Glutamatergic neuron (in vitro differentiated cells): ENCODE measurements around the gene HOXC13. TPM values are rescaled to one million over a fixed set of nuclear protein-coding genes. Genes with fewer than 3 reads are reported as not detected.

Source experiments
- DNase-seq: peaks from one replicate; pipeline ENCODE4 v3.0.0; 2022
- H3K27ac Mint-ChIP-seq: one replicate; pipeline ENCODE4 v1.8.0; 2020; ENCODE audit warnings: mild to moderate bottlenecking, mixed read lengths, inconsistent platforms; ENCODE audit not compliant: unreplicated experiment
- H3K27me3 Mint-ChIP-seq: one replicate; pipeline ENCODE4 v1.8.0; 2020; ENCODE audit warnings: mild to moderate bottlenecking, moderate library complexity, mixed read lengths, inconsistent platforms; ENCODE audit not compliant: unreplicated experiment
- H3K36me3 Mint-ChIP-seq: one replicate; pipeline ENCODE4 v1.8.0; 2020; ENCODE audit warnings: mild to moderate bottlenecking, mixed read lengths, inconsistent platforms; ENCODE audit not compliant: unreplicated experiment
- H3K4me1 Mint-ChIP-seq: one replicate; pipeline ENCODE4 v1.8.0; 2020; ENCODE audit warnings: mild to moderate bottlenecking, low read depth, mixed read lengths, inconsistent platforms; ENCODE audit not compliant: unreplicated experiment
- H3K4me3 Mint-ChIP-seq: one replicate; pipeline ENCODE4 v1.8.0; 2020; ENCODE audit warnings: mild to moderate bottlenecking, mixed read lengths, inconsistent platforms; ENCODE audit not compliant: unreplicated experiment
- H3K9me3 Mint-ChIP-seq: one replicate; pipeline ENCODE4 v1.8.0; 2020; ENCODE audit warnings: mild to moderate bottlenecking, moderate library complexity, mixed read lengths, inconsistent platforms; ENCODE audit not compliant: unreplicated experiment
- total RNA-seq: library from RNA; stranded (reverse); fragmentation: NEBNext Ultra II Directional; extraction: Animal tissue kit (Norgen Biotek cat#: 25700); gene quantifications from one replicate; pipeline ENCODE4 v1.2.1, GENCODE V29; 2021; ENCODE audit not compliant: unreplicated experiment
- TF ChIP-seq, protein P1 (sequence below): fragments of 200-600 bp; sonication (generic); IDR thresholded peaks from one replicate; pipeline ENCODE4 v1.5.0; 2021; ENCODE audit not compliant: partially characterized antibody, unreplicated experiment

The HOXC13 gene
- total RNA-seq, 1 donor from 2014 or later, result not detected

DNA sequence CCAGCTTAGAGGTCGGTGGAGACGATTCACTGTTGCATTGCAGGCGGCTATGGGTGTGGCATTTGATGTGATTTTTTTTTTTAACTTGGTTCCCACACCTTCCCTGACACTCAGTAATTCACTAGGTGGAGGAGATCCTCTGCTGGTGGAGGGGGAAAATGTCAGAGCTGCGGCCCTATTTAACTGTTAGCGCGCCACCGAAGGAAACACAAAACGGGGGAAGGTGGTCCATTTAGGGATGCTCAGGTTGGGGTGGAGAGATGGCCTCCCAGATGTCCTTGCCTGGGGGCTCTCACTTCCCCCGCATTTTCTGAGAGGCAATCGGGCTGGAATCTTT is 11.8 kb downstream of the HOXC13 start:
- Mint-ChIP-seq H3K4me3 (no peak overlapping the region), H3K36me3 (no peaks in the 10 kb centered on the region), H3K27me3 (peaks cover 42% of the 10 kb centered on the region), H3K4me1 (no peaks in the 10 kb centered on the region), H3K27ac (no peak overlapping the region), H3K9me3 (peaks cover 3% of the 10 kb centered on the region)
- TF ChIP-seq, protein P1, sequence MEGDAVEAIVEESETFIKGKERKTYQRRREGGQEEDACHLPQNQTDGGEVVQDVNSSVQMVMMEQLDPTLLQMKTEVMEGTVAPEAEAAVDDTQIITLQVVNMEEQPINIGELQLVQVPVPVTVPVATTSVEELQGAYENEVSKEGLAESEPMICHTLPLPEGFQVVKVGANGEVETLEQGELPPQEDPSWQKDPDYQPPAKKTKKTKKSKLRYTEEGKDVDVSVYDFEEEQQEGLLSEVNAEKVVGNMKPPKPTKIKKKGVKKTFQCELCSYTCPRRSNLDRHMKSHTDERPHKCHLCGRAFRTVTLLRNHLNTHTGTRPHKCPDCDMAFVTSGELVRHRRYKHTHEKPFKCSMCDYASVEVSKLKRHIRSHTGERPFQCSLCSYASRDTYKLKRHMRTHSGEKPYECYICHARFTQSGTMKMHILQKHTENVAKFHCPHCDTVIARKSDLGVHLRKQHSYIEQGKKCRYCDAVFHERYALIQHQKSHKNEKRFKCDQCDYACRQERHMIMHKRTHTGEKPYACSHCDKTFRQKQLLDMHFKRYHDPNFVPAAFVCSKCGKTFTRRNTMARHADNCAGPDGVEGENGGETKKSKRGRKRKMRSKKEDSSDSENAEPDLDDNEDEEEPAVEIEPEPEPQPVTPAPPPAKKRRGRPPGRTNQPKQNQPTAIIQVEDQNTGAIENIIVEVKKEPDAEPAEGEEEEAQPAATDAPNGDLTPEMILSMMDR, result no peak
- DNase-seq, result no peak

GRCh38 chr12:53950789-53951576 is 12.4 kb downstream of the HOXC13 start:
- H3K9me3 Mint-ChIP-seq, result peaks cover 3% of the 10 kb centered on the region
- no peak for DNase-seq
- H3K27me3 Mint-ChIP-seq, result peaks cover 44% of the 10 kb centered on the region
- TF ChIP-seq, protein P1, result no peak
- no peak overlapping the region for H3K27ac Mint-ChIP-seq
- H3K4me1 Mint-ChIP-seq, result no peaks in the 10 kb centered on the region
- H3K36me3 Mint-ChIP-seq, result no peaks in the 10 kb centered on the region
- no peak overlapping the region for H3K4me3 Mint-ChIP-seq

GRCh38 chr12:53951577-53952334 is 13.1 kb downstream of the HOXC13 start:
- Mint-ChIP-seq H3K4me3 (no peak overlapping the region), H3K27me3 (peaks cover 40% of the 10 kb centered on the region), H3K9me3 (peaks cover 3% of the 10 kb centered on the region), H3K4me1 (no peaks in the 10 kb centered on the region), H3K36me3 (no peaks in the 10 kb centered on the region), H3K27ac (no peak overlapping the region)
- no peak for DNase-seq
- TF ChIP-seq, protein P1, result no peak

DNA sequence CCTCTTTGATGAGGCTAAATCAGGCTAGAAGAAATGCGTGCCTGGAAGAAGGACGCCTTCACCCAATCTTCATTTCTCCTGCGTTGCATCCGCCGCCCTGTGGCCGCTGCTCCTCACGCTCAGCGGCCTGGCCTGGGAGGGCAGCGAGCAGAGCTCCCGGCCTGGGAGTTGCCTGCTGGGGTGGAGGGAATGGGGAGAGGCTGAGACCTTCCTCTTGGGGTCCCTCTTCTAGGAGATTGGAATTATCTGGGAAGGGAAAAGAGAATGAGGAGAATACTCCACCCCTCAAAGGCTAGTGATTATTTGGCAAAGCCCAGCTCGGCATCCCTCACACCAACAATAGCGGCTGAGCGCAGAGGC is 13.7 kb downstream of the HOXC13 start:
- peaks cover 3% of the 10 kb centered on the region for H3K9me3 Mint-ChIP-seq
- TF ChIP-seq, protein P1, result no peak
- peaks cover 42% of the 10 kb centered on the region for H3K27me3 Mint-ChIP-seq
- no peak for DNase-seq
- no peaks in the 10 kb centered on the region for H3K4me1 Mint-ChIP-seq
- no peaks in the 10 kb centered on the region for H3K36me3 Mint-ChIP-seq
- no peak overlapping the region for H3K27ac Mint-ChIP-seq
- no peak overlapping the region for H3K4me3 Mint-ChIP-seq
